Parathyroid adenoma (tissue), 2 donors: ENCODE measurements around the gene ADAMTSL5.

Experiments
- H2AFZ ChIP-seq: fragments of 300-600 bp; sonication (generic); one replicate; pipeline ENCODE4 v1.7.0; 2017; ENCODE audit warnings: antibody characterized with exemption, mild to moderate bottlenecking
- H3K27ac ChIP-seq: fragments of 300-600 bp; sonication (generic); one replicate; pipeline ENCODE4 v1.7.0; 2017
- H3K27me3 ChIP-seq: fragments of 300-600 bp; sonication (generic); one replicate; pipeline ENCODE4 v1.7.0; 2017; ENCODE audit warnings: low read length; ENCODE audit not compliant: control insufficient read depth, insufficient read depth
- H3K36me3 ChIP-seq: fragments of 300-600 bp; sonication (generic); one replicate; pipeline ENCODE4 v1.7.0; 2017; ENCODE audit warnings: low read length; ENCODE audit not compliant: control insufficient read depth, insufficient read depth
- H3K4me1 ChIP-seq: fragments of 300-600 bp; sonication (generic); one replicate; pipeline ENCODE4 v1.7.0; 2017; ENCODE audit warnings: control low read depth
- H3K4me2 ChIP-seq: fragments of 300-600 bp; sonication (generic); one replicate; pipeline ENCODE4 v1.7.0; 2017; ENCODE audit warnings: low read length
- H3K4me3 ChIP-seq: fragments of 300-600 bp; sonication (generic); one replicate; pipeline ENCODE4 v1.7.0; 2017; ENCODE audit warnings: low read depth, low read length
- H3K79me2 ChIP-seq: fragments of 300-600 bp; sonication (generic); one replicate; pipeline ENCODE4 v1.7.0; 2017; ENCODE audit warnings: control low read depth
- H3K9ac ChIP-seq: fragments of 300-600 bp; sonication (generic); one replicate; pipeline ENCODE4 v1.7.0; 2017; ENCODE audit warnings: mild to moderate bottlenecking
- H3K9me3 ChIP-seq: fragments of 300-600 bp; sonication (generic); one replicate; pipeline ENCODE4 v1.7.0; 2017; ENCODE audit warnings: low read length; ENCODE audit not compliant: control insufficient read depth
- CTCF ChIP-seq: fragments of 300-600 bp; sonication (generic); IDR thresholded peaks from one replicate; pipeline ENCODE4 v1.7.0; 2017; ENCODE audit warnings: antibody characterized with exemption, mild to moderate bottlenecking
- donor health status: primary hyperparathyroidism.

Gene ADAMTSL5

GRCh38 chr19:1523412-1524286 lies 10.8 kb upstream of the ADAMTSL5 start, which contains the start of gene PLK5:
TSS of gene PLK5 (plus strand) at chr19:1524077. CDS start at chr19:1526997, 2,920 bp downstream.
- no peak within 1 kb of the TSS for H3K4me3 ChIP-seq
- H3K9ac ChIP-seq: no peak within 1 kb of the TSS
- H3K27ac ChIP-seq: no peak within 1 kb of the TSS
- H3K4me1 ChIP-seq: no peaks in the 10 kb centered on the region
- peak within 1 kb of the TSS; percentile 35 for H3K4me2 ChIP-seq
- TF ChIP-seq CTCF: no peak
- no peak within 1 kb of the TSS for H2AFZ ChIP-seq
- no peaks in the 10 kb centered on the region for H3K27me3 ChIP-seq
- H3K36me3 ChIP-seq: no peaks in the 10 kb centered on the region
- no peaks in the 10 kb centered on the region for H3K79me2 ChIP-seq
- no peaks in the 10 kb centered on the region for H3K9me3 ChIP-seq

GRCh38 chr19:1522838-1523237 lies 10.0 kb upstream of the ADAMTSL5 start:
- no peaks in the 10 kb centered on the region for H3K36me3 ChIP-seq
- no peaks in the 10 kb centered on the region for H3K4me1 ChIP-seq
- H3K9me3 ChIP-seq: no peaks in the 10 kb centered on the region
- no peaks in the 10 kb centered on the region for H3K79me2 ChIP-seq
- H3K4me2 ChIP-seq: no peak overlapping the region
- no peak for TF ChIP-seq CTCF
- H3K27ac ChIP-seq: no peak overlapping the region
- no peak overlapping the region for H3K4me3 ChIP-seq
- H3K27me3 ChIP-seq: no peaks in the 10 kb centered on the region
- no peak overlapping the region for H2AFZ ChIP-seq
- H3K9ac ChIP-seq: no peak overlapping the region

- Histone ChIP-seq H3K4me1 (no peaks in the 10 kb centered on the region), H3K9me3 (no peaks in the 10 kb centered on the region), H3K27ac (no peak overlapping the region), H3K79me2 (no peaks in the 10 kb centered on the region), H3K4me3 (no peak overlapping the region), H3K4me2 (no peak overlapping the region), H3K27me3 (no peaks in the 10 kb centered on the region), H2AFZ (no peak overlapping the region), H3K36me3 (no peaks in the 10 kb centered on the region), H3K9ac (no peak overlapping the region)
- TF ChIP-seq CTCF: no peak
These were observed 9.2 kb upstream of the ADAMTSL5 start for GRCh38 chr19:1522061-1522460.

- TF ChIP-seq CTCF: no peak
- Histone ChIP-seq H3K9ac (no peak overlapping the region), H3K79me2 (no peaks in the 10 kb centered on the region), H3K4me2 (no peak overlapping the region), H3K4me3 (no peak overlapping the region), H3K9me3 (no peaks in the 10 kb centered on the region), H3K36me3 (no peaks in the 10 kb centered on the region), H3K27ac (no peak overlapping the region), H3K4me1 (no peaks in the 10 kb centered on the region), H3K27me3 (no peaks in the 10 kb centered on the region), H2AFZ (no peak overlapping the region)
These were observed 8.8 kb upstream of the ADAMTSL5 start for GRCh38 chr19:1521636-1522035.
